HepG2 (cell line): ENCODE measurements around the gene HYLS1. TPM values are rescaled to one million over a fixed set of nuclear protein-coding genes. Genes with fewer than 3 reads are reported as not detected.
A peak's percentile ranks its signal among the peaks of the same experiment; 100 is the strongest.

Source experiments
- CAMTA2 ChIP-seq: sonication (generic); formaldehyde crosslinking; IDR thresholded peaks from 2 replicates; pipeline ENCODE4 v1.4.0; 2020; ENCODE audit warnings: mild to moderate bottlenecking, missing genetic modification reagents, borderline replicate concordance
- GATAD2A ChIP-seq: IDR thresholded peaks from 2 replicates; pipeline ENCODE4 v1.6.1; 2016
- KDM5B ChIP-seq: sonication (generic); formaldehyde crosslinking; IDR thresholded peaks from 2 replicates; pipeline ENCODE4 v1.4.0; 2020; ENCODE audit warnings: missing genetic modification reagents, mild to moderate bottlenecking, borderline replicate concordance
- KLF6 ChIP-seq: IDR thresholded peaks from 2 replicates; pipeline ENCODE4 v1.8.0; 2016; ENCODE audit warnings: missing biosample characterization, missing genetic modification reagents
- MIER3 ChIP-seq: IDR thresholded peaks from 2 replicates; pipeline ENCODE4 v1.6.1; 2016; ENCODE audit warnings: missing compliant biosample characterization, borderline replicate concordance
- SMC3 ChIP-seq: IDR thresholded peaks from 2 replicates; pipeline ENCODE4 v1.6.1; 2011; ENCODE audit warnings: low read length, improper control_type of control experiment
- THAP11 ChIP-seq: IDR thresholded peaks from 2 replicates; pipeline ENCODE4 v1.6.1; 2016; ENCODE audit warnings: missing biosample characterization, missing genetic modification reagents
- XBP1 ChIP-seq: sonication (generic); formaldehyde crosslinking; IDR thresholded peaks from 2 replicates; pipeline ENCODE4 v1.5.0; 2020; ENCODE audit warnings: missing genetic modification reagents
- ZMYM2 ChIP-seq: sonication (generic); formaldehyde crosslinking; IDR thresholded peaks from 2 replicates; pipeline ENCODE4 v1.8.0; 2022; ENCODE audit warnings: mild to moderate bottlenecking, missing genetic modification reagents
- ZNF430 ChIP-seq: sonication (generic); formaldehyde crosslinking; IDR thresholded peaks from 2 replicates; pipeline ENCODE4 v1.9.0; 2021; ENCODE audit warnings: mild to moderate bottlenecking, missing genetic modification reagents
- ZNF687 ChIP-seq: sonication (generic); formaldehyde crosslinking; IDR thresholded peaks from 2 replicates; pipeline ENCODE4 v1.5.1; 2020; ENCODE audit warnings: mild to moderate bottlenecking, missing genetic modification reagents, moderate library complexity
- ZNF770 ChIP-seq: sonication (generic); formaldehyde crosslinking; IDR thresholded peaks from 2 replicates; pipeline ENCODE4 v1.5.0; 2020; ENCODE audit warnings: mild to moderate bottlenecking, missing genetic modification reagents
- polyA plus RNA-seq, 8 experiments: library from polyadenylated mRNA; depleted of rRNA in 3 of 8; stranded (reverse) in 7 of 8; unstranded in 1 of 8; fragments of >200 nt; fragmentation: Illumina TruSeq in 4 of 8; extraction: Trizol in 4 of 8; gene quantifications; 2 replicates each; pipeline versions ENCODE4 v1.2.1 to v1.2.3, GENCODE V29; 2011 to 2016; ENCODE audit warnings: low read depth in 4 of 8, missing spikeins in 1 of 8, mixed read lengths in 1 of 8; ENCODE audit not compliant: insufficient read depth in 1 of 8
- total RNA-seq, 5 experiments: library from RNA; depleted of rRNA; stranded (reverse); fragments of >200 nt; fragmentation: Illumina TruSeq; extraction: Trizol; gene quantifications; 2 replicates each; pipeline ENCODE4 v1.2.3, GENCODE V29; 2016; ENCODE audit warnings: low read depth in 1 of 5
- TF ChIP-seq, protein P1 (sequence below): sonication (generic); formaldehyde crosslinking; IDR thresholded peaks from one replicate; pipeline ENCODE4 v1.5.1; 2020; ENCODE audit warnings: mild to moderate bottlenecking, missing genetic modification reagents; ENCODE audit errors: not compliant biosample characterization

The HYLS1 gene
- total and polyA plus RNA-seq, 2 of the 13 experiments (the other 11 are each of a cell fraction or from before 2014, with no cell fraction given) = 1.3 to 3.8 TPM

DNA sequence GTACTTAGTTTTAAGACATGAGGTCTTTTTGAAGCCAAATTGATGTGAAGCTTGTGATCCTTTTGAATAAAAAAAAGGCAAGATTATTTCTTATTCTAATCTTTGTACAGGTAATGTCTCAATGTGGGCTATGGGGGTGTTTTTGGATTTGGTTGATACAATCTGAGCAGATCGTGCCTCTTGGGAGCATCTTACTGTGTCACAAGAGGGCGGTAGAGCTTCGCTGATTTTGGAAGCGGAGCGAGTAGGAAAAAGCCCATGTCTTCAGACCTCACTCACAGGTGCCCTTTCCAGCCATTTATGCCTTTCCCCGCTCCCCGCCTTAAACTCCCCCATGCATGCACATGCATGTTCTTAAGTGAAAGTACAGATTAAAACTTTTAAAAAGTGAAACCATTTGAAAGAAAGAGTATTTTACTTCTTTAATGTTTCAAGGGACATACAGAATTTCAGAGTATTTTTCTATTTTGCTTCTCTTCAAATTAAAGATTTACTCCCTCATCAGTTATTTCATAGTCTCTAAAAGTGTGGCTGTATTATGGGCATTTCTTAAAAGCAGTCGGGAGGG is 35.6 kb downstream of the HYLS1 start (continued):
- TF ChIP-seq, protein P1, sequence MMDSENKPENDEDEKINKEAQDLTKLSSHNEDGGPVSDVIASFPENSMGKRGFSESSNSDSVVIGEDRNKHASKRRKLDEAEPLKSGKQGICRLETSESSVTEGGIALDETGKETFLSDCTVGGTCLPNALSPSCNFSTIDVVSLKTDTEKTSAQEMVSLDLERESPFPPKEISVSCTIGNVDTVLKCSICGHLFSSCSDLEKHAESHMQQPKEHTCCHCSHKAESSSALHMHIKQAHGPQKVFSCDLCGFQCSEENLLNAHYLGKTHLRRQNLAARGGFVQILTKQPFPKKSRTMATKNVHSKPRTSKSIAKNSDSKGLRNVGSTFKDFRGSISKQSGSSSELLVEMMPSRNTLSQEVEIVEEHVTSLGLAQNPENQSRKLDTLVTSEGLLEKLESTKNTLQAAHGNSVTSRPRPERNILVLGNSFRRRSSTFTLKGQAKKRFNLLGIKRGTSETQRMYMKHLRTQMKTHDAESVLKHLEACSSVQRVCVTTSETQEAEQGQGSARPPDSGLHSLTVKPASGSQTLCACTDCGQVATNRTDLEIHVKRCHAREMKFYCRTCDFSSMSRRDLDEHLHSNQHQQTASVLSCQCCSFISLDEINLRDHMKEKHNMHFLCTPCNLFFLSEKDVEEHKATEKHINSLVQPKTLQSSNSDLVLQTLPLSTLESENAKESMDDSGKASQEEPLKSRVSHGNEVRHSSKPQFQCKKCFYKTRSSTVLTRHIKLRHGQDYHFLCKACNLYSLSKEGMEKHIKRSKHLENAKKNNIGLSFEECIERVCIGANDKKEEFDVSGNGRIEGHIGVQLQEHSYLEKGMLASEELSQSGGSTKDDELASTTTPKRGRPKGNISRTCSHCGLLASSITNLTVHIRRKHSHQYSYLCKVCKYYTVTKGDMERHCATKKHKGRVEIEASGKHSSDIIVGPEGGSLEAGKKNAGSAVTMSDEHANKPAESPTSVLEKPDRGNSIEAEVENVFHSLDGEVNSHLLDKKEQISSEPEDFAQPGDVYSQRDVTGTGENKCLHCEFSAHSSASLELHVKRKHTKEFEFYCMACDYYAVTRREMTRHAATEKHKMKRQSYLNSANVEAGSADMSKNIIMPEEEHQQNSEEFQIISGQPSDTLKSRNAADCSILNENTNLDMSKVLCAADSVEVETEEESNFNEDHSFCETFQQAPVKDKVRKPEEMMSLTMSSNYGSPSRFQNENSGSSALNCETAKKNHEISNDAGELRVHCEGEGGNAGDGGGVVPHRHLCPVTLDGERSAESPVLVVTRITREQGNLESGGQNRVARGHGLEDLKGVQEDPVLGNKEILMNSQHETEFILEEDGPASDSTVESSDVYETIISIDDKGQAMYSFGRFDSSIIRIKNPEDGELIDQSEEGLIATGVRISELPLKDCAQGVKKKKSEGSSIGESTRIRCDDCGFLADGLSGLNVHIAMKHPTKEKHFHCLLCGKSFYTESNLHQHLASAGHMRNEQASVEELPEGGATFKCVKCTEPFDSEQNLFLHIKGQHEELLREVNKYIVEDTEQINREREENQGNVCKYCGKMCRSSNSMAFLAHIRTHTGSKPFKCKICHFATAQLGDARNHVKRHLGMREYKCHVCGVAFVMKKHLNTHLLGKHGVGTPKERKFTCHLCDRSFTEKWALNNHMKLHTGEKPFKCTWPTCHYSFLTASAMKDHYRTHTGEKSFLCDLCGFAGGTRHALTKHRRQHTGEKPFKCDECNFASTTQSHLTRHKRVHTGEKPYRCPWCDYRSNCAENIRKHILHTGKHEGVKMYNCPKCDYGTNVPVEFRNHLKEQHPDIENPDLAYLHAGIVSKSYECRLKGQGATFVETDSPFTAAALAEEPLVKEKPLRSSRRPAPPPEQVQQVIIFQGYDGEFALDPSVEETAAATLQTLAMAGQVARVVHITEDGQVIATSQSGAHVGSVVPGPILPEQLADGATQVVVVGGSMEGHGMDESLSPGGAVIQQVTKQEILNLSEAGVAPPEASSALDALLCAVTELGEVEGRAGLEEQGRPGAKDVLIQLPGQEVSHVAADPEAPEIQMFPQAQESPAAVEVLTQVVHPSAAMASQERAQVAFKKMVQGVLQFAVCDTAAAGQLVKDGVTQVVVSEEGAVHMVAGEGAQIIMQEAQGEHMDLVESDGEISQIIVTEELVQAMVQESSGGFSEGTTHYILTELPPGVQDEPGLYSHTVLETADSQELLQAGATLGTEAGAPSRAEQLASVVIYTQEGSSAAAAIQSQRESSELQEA (CRISPR knock-in tag) = no peak
- TF ChIP-seq GATAD2A (CRISPR knock-in tag) = no peak
- TF ChIP-seq THAP11 (CRISPR knock-in tag) = peak; percentile 27; the same call in 1 of the 2 replicates
- no peak for TF ChIP-seq KDM5B (CRISPR knock-in tag)
- TF ChIP-seq CAMTA2 (CRISPR knock-in tag) = no peak
- TF ChIP-seq ZNF687 (CRISPR knock-in tag) = no peak
- TF ChIP-seq ZMYM2 (CRISPR knock-in tag) = no peak
- TF ChIP-seq XBP1 (CRISPR knock-in tag) = no peak
- no peak for TF ChIP-seq ZNF770 (CRISPR knock-in tag)
- TF ChIP-seq MIER3 (CRISPR knock-in tag) = peak; percentile 40; the same call in 1 of the 2 replicates
- no peak for TF ChIP-seq KLF6 (CRISPR knock-in tag)
- TF ChIP-seq SMC3 = peak; percentile 85
- TF ChIP-seq ZNF430 = no peak
